ENCODE results near the gene ANKS3. TPM values are rescaled to one million over a fixed set of nuclear protein-coding genes. Genes with fewer than 3 reads are reported as not detected.

ANKS3 gene
- total and polyA plus RNA-seq, 2 donors (not counting 1 experiment from before 2014, with no cell fraction given) = 26.5 to 31.9 TPM

GRCh38 chr16:4737545-4737944, 3.5 kb upstream of the ANKS3 start:
- peaks cover 0 to 2% (median 0%) of the 10 kb centered on the region in 4 experiments for H3K27me3 ChIP-seq (replicated peaks in 1 of 4; ENCODE audit: control extremely low read depth in 1 of 4, control insufficient read depth in 3 of 4, insufficient read depth in 4 of 4, low read length in 3 of 4)
- CTCF ChIA-PET = no interaction called here
- ATAC-seq (ENCODE audit: low read depth) (no peak), DNase-seq (no peak)
- Mint-ChIP-seq H3K27ac (no peak overlapping the region), H3K27me3 (no peaks in the 10 kb centered on the region), H3K9me3 (ENCODE audit: insufficient read depth) (no peaks in the 10 kb centered on the region), H3K4me3 (no peak overlapping the region), H3K4me1 (peaks cover 17% of the 10 kb centered on the region)
- H2AFZ ChIP-seq (ENCODE audit: insufficient read depth, low read depth, low read length, poor library complexity, severe bottlenecking) = no peak overlapping the region
- POLR2A ChIA-PET = no interaction called here
- intact Hi-C loops (cut with micrococcal nuclease) = no loop called here
- no peaks in the 10 kb centered on the region for H3K36me3 ChIP-seq (replicated peaks in 1 of 2; ENCODE audit: control extremely low read depth in 1 of 2, control insufficient read depth in 1 of 2, extremely low read depth in 1 of 2, insufficient read depth in 2 of 2, low read length in 1 of 2)
- no peaks in the 10 kb centered on the region for H4K20me1 ChIP-seq (ENCODE audit: control insufficient read depth, insufficient read depth, low read length, poor library complexity, severe bottlenecking)
- H3K4me2 ChIP-seq (replicated peaks; ENCODE audit: low read depth, low read length, poor library complexity, severe bottlenecking) = no peak overlapping the region
- H3K4me1 ChIP-seq (ENCODE audit: control insufficient read depth in 2 of 2, insufficient read depth in 2 of 2, low read length in 2 of 2) = peaks cover 10 to 13% of the 10 kb centered on the region in 2 donors
- no peak overlapping the region for H3K27ac ChIP-seq (ENCODE audit: low read length in 2 of 2)
- 90% methylated on average over 15 of the region's 15 CpGs for WGBS (ENCODE audit: insufficient coverage)
- H3K4me3 ChIP-seq (ENCODE audit: control extremely low read depth in 1 of 5, extremely low read depth in 1 of 5, insufficient read depth in 1 of 5, low read depth in 2 of 5, low read length in 4 of 5) = no peak overlapping the region
- TF ChIP-seq EZH2 (IDR thresholded peaks at IDR 0.05; ENCODE audit: borderline replicate concordance, insufficient read depth, low read depth, low read length, poor library complexity, severe bottlenecking) = no peak
- no peak for TF ChIP-seq CTCF (IDR thresholded peaks at IDR 0.05)
- no peak overlapping the region for H3K9ac ChIP-seq (ENCODE audit: low read length)
- no peaks in the 10 kb centered on the region for H3K9me3 ChIP-seq (ENCODE audit: control extremely low read depth in 1 of 3, control insufficient read depth in 2 of 3, insufficient read depth in 1 of 3, low read length in 2 of 3)
- peaks cover 13% of the 10 kb centered on the region for H3K79me2 ChIP-seq (ENCODE audit: control insufficient read depth, insufficient read depth, low read length)

- H3K4me2 ChIP-seq (replicated peaks; ENCODE audit: low read depth, low read length, poor library complexity, severe bottlenecking) = no peak overlapping the region
- CTCF ChIA-PET = no interaction called here
- no peaks in the 10 kb centered on the region for H3K36me3 ChIP-seq (replicated peaks in 1 of 2; ENCODE audit: control extremely low read depth in 1 of 2, control insufficient read depth in 1 of 2, extremely low read depth in 1 of 2, insufficient read depth in 2 of 2, low read length in 1 of 2)
- no peak for ATAC-seq (ENCODE audit: low read depth)
- intact Hi-C loops (cut with micrococcal nuclease) = no loop called here
- POLR2A ChIA-PET = no interaction called here
- no peak overlapping the region for H3K4me3 ChIP-seq (ENCODE audit: control extremely low read depth in 1 of 5, extremely low read depth in 1 of 5, insufficient read depth in 1 of 5, low read depth in 2 of 5, low read length in 4 of 5)
- H4K20me1 ChIP-seq (ENCODE audit: control insufficient read depth, insufficient read depth, low read length, poor library complexity, severe bottlenecking) = no peaks in the 10 kb centered on the region
- Mint-ChIP-seq H3K9me3 (ENCODE audit: insufficient read depth) (no peaks in the 10 kb centered on the region), H3K27me3 (no peaks in the 10 kb centered on the region), H3K27ac (no peak overlapping the region), H3K4me3 (no peak overlapping the region), H3K4me1 (peaks cover 17% of the 10 kb centered on the region)
- no peak overlapping the region for H3K9ac ChIP-seq (ENCODE audit: low read length)
- H3K79me2 ChIP-seq (ENCODE audit: control insufficient read depth, insufficient read depth, low read length) = peaks cover 23% of the 10 kb centered on the region
- H3K27ac ChIP-seq (ENCODE audit: low read length in 2 of 2) = no peak overlapping the region
- H3K4me1 ChIP-seq (ENCODE audit: control insufficient read depth in 2 of 2, insufficient read depth in 2 of 2, low read length in 2 of 2) = peaks cover 10 to 13% of the 10 kb centered on the region in 2 donors
- H3K27me3 ChIP-seq (replicated peaks in 1 of 4; ENCODE audit: control extremely low read depth in 1 of 4, control insufficient read depth in 3 of 4, insufficient read depth in 4 of 4, low read length in 3 of 4) = no peaks in the 10 kb centered on the region
- 98% methylated on average over 4 of the region's 4 CpGs for WGBS (ENCODE audit: insufficient coverage)
- TF ChIP-seq EZH2 (IDR thresholded peaks at IDR 0.05; ENCODE audit: borderline replicate concordance, insufficient read depth, low read depth, low read length, poor library complexity, severe bottlenecking) (no peak), CTCF (IDR thresholded peaks at IDR 0.05) (no peak)
- H2AFZ ChIP-seq (ENCODE audit: insufficient read depth, low read depth, low read length, poor library complexity, severe bottlenecking) = no peak overlapping the region
- DNase-seq = no peak
- no peaks in the 10 kb centered on the region for H3K9me3 ChIP-seq (ENCODE audit: control extremely low read depth in 1 of 3, control insufficient read depth in 2 of 3, insufficient read depth in 1 of 3, low read length in 2 of 3)
Measured at GRCh38 chr16:4736546-4736945, 2.5 kb upstream of the ANKS3 start.
